ENCODE measurements around the gene RBM8A. TPM values are rescaled to one million over a fixed set of nuclear protein-coding genes. Genes with fewer than 3 reads are reported as not detected.

RBM8A gene
- total RNA-seq (2014; rRNA removed; shearing (Covaris generic)), result 88.3 and 93.5 TPM in 2 replicates

DNA sequence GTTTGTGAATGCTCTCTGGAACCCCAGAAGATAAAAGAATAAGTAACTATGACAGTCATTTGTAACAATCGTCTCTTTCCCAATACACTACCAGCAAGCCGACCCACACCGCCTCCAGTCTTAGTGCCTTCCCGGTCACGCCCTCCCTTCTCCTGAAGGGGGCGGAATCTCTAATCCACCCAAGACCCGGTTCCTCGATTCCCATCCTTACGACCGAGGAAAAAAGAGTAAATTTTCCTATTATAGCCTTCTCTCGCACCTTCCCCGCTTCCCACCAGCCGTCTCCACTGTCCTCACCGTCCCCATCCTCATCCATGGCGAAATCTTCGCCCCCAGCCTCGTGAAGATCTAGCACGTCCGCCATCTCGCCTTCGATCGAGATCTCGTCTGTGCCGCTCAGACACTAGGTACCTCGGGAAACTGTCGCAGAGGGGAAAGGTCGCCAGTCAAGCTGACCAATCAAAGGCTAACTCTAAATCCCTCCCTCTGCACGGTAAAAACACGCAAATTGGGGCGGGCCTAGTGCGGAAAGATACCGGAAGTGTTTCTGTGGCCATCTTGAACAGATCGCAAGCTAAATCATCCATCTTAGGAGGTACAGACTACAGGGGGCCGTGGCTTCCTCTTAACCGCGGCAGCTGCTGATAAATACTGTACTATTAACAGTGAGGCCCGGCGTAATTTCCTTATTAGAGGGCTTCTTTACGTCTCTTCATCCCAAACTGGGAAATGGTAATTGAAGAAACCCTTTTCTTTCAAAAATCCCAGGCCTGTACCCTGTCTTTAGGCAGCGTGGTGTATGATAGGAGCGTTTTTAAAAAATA lies at the start of gene RBM8A:
TSS of gene RBM8A (minus strand) at position 422 of the 824 bp plus-strand sequence. CDS start at position 364, 58 bp downstream.
- peak; percentile 97 for DNase-seq (ENCODE audit: low spot score)

GRCh38 chr1:145977016-145977415 lies 49.7 kb upstream of the RBM8A start:
- no peak for DNase-seq (ENCODE audit: low spot score)

DNA sequence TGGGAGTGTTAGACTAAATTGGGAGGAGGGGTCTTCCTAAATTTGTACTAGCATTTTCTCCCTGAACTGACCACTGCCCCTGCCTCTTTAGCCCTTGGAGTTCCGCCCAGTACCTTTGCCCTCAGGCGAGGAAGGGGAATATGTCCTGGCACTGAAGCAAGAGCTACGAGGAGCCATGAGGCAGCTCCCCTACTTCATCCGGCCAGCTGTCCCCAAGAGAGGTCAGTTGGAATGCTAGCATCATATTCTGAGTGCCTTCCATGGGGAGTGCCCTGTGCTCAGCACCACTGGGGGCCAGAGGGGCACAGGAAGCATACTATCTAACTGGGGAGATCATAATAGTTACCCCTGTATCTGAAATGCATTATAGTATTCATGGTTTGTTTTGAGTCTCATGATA lies 47.9 kb upstream of the RBM8A start:
- DNase-seq (ENCODE audit: low spot score), result no peak

- DNase-seq (ENCODE audit: low spot score), result no peak
Observed at GRCh38 chr1:145974721-145975120, 47.4 kb upstream of the RBM8A start.

GRCh38 chr1:145972580-145972979 lies 45.3 kb upstream of the RBM8A start:
- no peak for DNase-seq (ENCODE audit: low spot score)

DNA sequence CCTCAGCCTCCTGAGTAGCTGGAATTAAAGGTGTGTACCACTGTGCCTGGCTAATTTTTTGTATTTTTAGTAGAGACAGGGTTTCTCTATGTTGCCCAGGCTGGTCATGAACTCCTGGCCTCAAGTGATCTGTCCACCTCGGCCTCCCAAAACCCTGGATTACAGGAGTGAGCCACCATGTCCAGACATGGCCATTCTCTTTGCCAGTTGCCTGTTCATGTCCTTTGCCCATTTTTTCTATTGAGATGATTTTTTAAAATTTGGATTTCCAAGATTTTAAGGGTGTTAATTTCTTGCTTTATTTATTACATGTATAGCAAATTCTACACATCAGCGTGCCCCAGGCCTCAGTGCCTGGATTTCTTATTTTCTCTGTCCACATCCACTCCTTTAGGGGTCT lies 40.0 kb upstream of the RBM8A start:
- DNase-seq (ENCODE audit: low spot score), result no peak

GRCh38 chr1:145965119-145965744 lies 37.9 kb upstream of the RBM8A start:
- DNase-seq (ENCODE audit: low spot score), result no peak

GRCh38 chr1:145964328-145965118 lies 37.2 kb upstream of the RBM8A start, which contains the start of the genes ANKRD34A and POLR3GL:
ANKRD34A (minus strand) TSS chr1:145964575; CDS start chr1:145961759, 2,816 bp downstream.
POLR3GL (plus strand) TSS chr1:145964690; CDS start chr1:145974866, 10,176 bp downstream.
- DNase-seq (ENCODE audit: low spot score), result peak; percentile 93

GRCh38 chr1:145963265-145964019 lies 36.2 kb upstream of the RBM8A start:
- peak; percentile 51 for DNase-seq (ENCODE audit: low spot score)

GRCh38 chr1:145962157-145963102 lies 35.1 kb upstream of the RBM8A start:
- no peak for DNase-seq (ENCODE audit: low spot score)

- no peak for DNase-seq (ENCODE audit: low spot score)
Observed at GRCh38 chr1:145961425-145962156, 34.3 kb upstream of the RBM8A start.

- no peak for DNase-seq (ENCODE audit: low spot score)
Observed at GRCh38 chr1:145961109-145961424, 33.8 kb upstream of the RBM8A start.

GRCh38 chr1:145960468-145961108 lies 33.3 kb upstream of the RBM8A start:
- peak; percentile 36 for DNase-seq (ENCODE audit: low spot score)

DNA sequence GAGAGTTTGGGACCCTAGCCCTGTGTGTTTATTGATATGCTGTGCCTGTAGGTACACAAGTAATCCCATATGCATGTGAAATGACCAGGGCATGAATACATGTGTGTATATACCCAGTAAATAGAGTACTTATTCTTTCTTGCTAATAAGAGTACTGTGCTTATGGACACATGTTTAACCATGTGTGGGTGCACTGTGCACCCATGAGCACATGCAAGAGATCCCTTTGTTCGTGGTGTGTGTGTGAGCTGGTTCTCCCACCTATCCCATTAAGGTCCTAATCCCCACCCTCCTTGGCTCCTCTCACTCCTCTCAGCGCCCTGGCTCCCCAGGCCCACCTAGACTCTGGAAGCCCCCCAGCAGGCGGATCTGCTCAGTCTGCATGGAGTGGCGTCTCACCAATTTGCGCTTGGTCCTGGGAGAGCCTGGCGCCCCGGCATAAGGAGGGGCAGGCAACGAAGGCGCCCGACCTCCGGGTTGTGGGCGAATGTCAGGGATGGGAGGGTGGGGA lies 32.7 kb upstream of the RBM8A start:
- DNase-seq (ENCODE audit: low spot score), result no peak

DNA sequence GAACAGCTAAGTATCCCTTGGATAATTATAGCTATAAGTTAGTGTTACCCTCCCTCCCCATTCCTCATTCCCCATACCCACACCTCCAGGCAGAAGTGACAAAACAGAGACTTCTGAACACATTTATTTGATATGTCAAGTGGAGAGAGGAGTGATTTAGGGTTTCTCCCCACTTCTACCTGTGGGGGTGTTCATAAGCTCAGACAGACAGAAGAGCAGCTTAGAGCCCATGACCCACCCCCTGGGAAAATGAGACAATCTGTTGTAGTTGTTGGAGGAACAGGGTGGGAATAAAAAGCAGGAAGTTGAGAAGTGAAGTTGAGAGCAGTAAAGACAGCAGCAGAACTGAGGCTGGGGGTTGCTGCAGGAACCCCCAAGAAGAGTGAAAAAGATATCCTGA lies 32.0 kb upstream of the RBM8A start:
- no peak for DNase-seq (ENCODE audit: low spot score)

- DNase-seq (ENCODE audit: low spot score), result no peak
Observed at GRCh38 chr1:145958734-145959133, 31.4 kb upstream of the RBM8A start.

DNA sequence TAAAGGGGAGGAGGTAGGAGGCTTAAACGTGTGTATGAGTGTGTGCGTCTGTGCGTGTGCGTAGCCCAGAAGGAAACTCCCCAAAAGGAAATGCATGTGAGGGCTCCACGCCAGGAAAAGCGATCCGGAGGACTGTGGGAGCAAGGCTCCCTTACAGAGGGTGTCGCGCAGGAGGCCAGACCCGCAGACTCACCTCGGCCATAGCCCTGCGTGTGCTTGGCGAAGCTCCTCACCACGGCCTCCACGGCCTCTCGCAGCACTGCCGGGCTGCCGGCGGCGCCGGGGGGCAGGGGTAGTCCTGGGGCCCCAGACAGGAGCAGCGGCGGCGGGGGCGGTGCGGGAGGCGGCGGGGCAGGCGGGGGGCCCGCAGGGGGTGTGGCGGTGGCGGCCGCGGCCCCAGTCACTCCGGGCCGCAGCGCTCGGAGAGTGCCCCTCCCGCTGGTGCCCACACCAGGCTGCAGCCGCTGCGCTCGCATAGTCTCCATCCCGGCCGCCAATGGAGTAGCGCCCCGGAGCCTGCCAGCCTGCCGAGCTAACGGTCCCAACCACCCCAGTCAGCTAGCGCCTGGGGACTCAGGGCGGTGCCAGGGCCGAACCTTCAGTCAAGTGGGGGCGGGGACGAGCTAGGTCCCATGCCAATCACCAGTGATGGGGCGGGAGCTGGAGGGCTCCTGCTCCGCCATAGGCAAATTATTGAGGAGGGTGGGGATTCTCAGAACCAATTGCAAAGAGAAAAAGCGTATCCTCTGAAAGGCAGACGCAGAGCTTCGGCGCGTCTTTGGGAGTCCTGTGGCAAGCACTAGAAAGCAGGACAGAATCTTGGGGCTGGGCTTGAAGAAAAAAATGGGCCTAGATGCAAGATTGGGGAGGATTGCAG lies 30.4 kb upstream of the RBM8A start, which contains the start of gene LIX1L:
TSS of gene LIX1L (minus strand) at position 575 of the 877 bp plus-strand sequence. CDS start at position 485, 90 bp downstream.
- peak; percentile 97 for DNase-seq (ENCODE audit: low spot score)
